BJ (cell line): ENCODE data around the gene C5AR1. TPM values are rescaled to one million over a fixed set of nuclear protein-coding genes. Genes with fewer than 3 reads are reported as not detected.
"Not testable (repeated sequence)": the region's sequence is repeated elsewhere in the genome, so short reads cannot be mapped to it uniquely, and the experiment has no call there.

Experiments
- CTCF ChIA-PET: fragments of 350-600 bp; formaldehyde crosslinking; extraction: SDS; loops from one replicate; lab custom pipeline; 2021; ENCODE audit warnings: antibody characterized with exemption, inconsistent platforms; lab: Yijun Ruan, JAX
- POLR2A ChIA-PET: fragments of 300-600 bp; sonication (Branson Sonifier 250); formaldehyde crosslinking; extraction: SDS; loops from one replicate; lab custom pipeline; 2021; ENCODE audit warnings: antibody characterized with exemption; lab: Charles Lee
- DNase-seq: peaks from one replicate; pipeline ENCODE4 v3.0.0-alpha.2; 2011; ENCODE audit warnings: low read depth
- H3K27me3 ChIP-seq: 2 replicates; pipeline ENCODE4 v1.6.0; 2011; ENCODE audit warnings: low read length; ENCODE audit not compliant: control insufficient read depth, insufficient read depth
- H3K36me3 ChIP-seq: 2 replicates; pipeline ENCODE4 v1.5.1; 2011; ENCODE audit warnings: low read length; ENCODE audit not compliant: control insufficient read depth, insufficient read depth
- H3K4me3 ChIP-seq: 2 replicates; pipeline ENCODE4 v1.5.1; 2011; ENCODE audit warnings: low read depth, mild to moderate bottlenecking, control low read depth, low read length
- CTCF ChIP-seq: IDR thresholded peaks from 2 replicates; pipeline ENCODE4 v1.5.1; 2011; ENCODE audit warnings: low read depth, mild to moderate bottlenecking, control low read depth, inconsistent platforms, low read length, moderate library complexity; ENCODE audit not compliant: insufficient read depth
- polyA plus RNA-seq: library from polyadenylated mRNA; depleted of rRNA; stranded (reverse); fragments of >200 nt; gene quantifications from 2 replicates; pipeline ENCODE4 v1.2.3, GENCODE V29; 2011

The C5AR1 gene
- polyA plus RNA-seq, 1 experiment: 0.42 TPM

DNA sequence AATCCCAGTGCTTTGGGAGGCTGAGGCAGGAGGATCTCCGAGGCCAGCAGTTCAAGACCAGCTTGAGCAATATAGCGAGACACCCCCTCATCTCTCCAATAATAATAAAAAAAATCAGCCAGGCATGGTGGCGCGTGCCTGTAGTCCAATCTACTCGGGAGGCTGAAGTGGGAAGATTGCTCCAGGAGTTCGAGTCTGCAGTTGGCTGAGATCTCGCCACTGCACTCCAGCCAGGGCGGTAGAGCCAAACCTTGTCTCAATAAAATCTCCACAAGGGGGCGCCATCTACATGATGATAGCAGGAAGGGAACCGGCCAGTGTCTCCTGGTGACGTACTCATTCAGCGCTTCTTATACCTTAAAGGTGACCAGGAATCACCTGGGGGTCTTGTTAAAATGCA lies 13.6 kb upstream of the C5AR1 start:
- DNase-seq: no peak
- no peaks in the 10 kb centered on the region for H3K27me3 ChIP-seq
- no peaks in the 10 kb centered on the region for H3K36me3 ChIP-seq
- POLR2A ChIA-PET: no interaction called here
- H3K4me3 ChIP-seq: no peak overlapping the region
- peak; percentile 75 for TF ChIP-seq CTCF
- CTCF ChIA-PET: interaction anchor here (0.7 to 8.1 kb wide), 19 partner anchors 10 to 412 kb away, joined by 3 to 93 read pairs (median 4); partner anchors contain the start of genes DHX34 and INAFM1

DNA sequence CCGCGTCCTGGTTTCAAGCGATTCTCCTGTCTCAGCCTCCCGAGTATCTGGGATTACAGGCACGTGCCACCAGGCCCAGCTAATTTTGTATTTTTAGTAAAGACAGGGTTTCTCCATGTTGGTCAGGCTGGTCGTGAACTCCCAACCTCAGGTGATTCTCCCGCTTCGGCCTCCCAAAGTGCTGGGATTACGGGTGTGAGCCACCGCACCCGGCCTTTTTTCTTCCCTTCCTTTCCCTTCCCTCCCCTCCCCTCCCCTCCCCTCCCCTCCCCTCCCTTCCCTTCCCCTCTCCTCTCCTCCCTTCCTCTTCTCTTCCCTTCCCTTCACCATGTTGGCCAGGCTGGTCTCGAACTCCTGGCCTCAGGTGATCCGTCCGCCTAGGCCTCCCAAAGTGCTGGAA lies 8.8 kb upstream of the C5AR1 start:
- POLR2A ChIA-PET, H3K36me3 ChIP-seq, DNase-seq, H3K27me3 ChIP-seq, H3K4me3 ChIP-seq: not testable (repeated sequence)
- CTCF ChIA-PET: interaction anchor here (0.7 to 8.1 kb wide), 4 partner anchors 8 to 91 kb away, joined by 3 to 93 read pairs (median 6); partner anchors contain the start of gene DHX34

GRCh38 chr19:47302249-47302648 lies 7.4 kb upstream of the C5AR1 start:
- Histone ChIP-seq H3K36me3 (no peaks in the 10 kb centered on the region), H3K27me3 (no peaks in the 10 kb centered on the region), H3K4me3 (no peak overlapping the region)
- ChIA-PET CTCF (interaction anchor here (1.7 to 2.4 kb wide), 2 partner anchors 89 to 126 kb away, joined by 7 to 8 read pairs; no protein-coding TSS in a partner anchor), POLR2A (no interaction called here)
- DNase-seq: no peak
- no peak for TF ChIP-seq CTCF

- ChIA-PET CTCF (no interaction called here), POLR2A (no interaction called here)
- Histone ChIP-seq H3K4me3 (no peak overlapping the region), H3K27me3 (no peaks in the 10 kb centered on the region), H3K36me3 (no peaks in the 10 kb centered on the region)
- TF ChIP-seq CTCF: no peak
- no peak for DNase-seq
These were observed 5.7 kb upstream of the C5AR1 start for GRCh38 chr19:47303966-47304365.

DNA sequence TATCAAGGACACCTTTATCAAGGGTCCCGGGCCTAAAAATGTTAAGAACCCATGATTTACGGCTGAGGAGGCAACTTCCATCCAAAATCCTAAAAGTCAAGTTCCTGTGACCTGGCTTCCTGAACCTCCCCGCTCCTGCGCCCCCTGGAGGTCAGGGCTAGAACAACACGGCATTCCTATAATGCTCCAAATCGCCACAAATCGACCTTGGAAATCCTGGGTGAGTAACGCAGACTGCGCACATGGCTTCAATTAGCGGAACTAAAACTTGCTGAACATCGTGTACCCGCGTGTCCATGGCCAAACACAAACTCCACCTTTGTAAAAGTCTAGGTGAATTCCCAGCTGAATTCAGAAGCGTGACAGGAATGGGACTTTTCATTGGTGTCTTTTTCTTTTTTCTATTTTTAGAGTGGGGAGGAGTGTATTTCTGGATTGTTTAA lies 4.3 kb upstream of the C5AR1 start:
- Histone ChIP-seq H3K36me3 (no peaks in the 10 kb centered on the region), H3K27me3 (no peaks in the 10 kb centered on the region), H3K4me3 (no peak overlapping the region)
- POLR2A ChIA-PET: no interaction called here
- CTCF ChIA-PET: interaction anchor here (0.8 to 1.9 kb wide), 11 partner anchors 9 to 86 kb away, joined by 3 to 7 read pairs (median 5); partner anchors contain the start of gene DHX34
- TF ChIP-seq CTCF: peak; percentile 99
- peak; percentile 83 for DNase-seq

GRCh38 chr19:47306303-47306702 lies 3.4 kb upstream of the C5AR1 start:
- Histone ChIP-seq H3K4me3 (no peak overlapping the region), H3K27me3 (no peaks in the 10 kb centered on the region), H3K36me3 (no peaks in the 10 kb centered on the region)
- DNase-seq: no peak
- TF ChIP-seq CTCF: no peak
- ChIA-PET CTCF (interaction anchor here (1.0 to 1.9 kb wide), 8 partner anchors 9 to 85 kb away, joined by 3 to 6 read pairs (median 4); no protein-coding TSS in a partner anchor), POLR2A (no interaction called here)
